DOHH2 (cell line): ENCODE results near the gene UTS2B.

Source experiments
- CTCF ChIP-seq: fragments of 200-600 bp; sonication (generic); IDR thresholded peaks from one replicate; pipeline ENCODE4 v1.5.1; 2014; ENCODE audit warnings: antibody characterized with exemption, mild to moderate bottlenecking, low read depth, low read length; ENCODE audit not compliant: poor library complexity, severe bottlenecking
- EZH2phosphoT487 ChIP-seq: fragments of 200-600 bp; sonication (generic); IDR thresholded peaks from 2 replicates; pipeline ENCODE4 v1.6.1; 2017; ENCODE audit warnings: borderline replicate concordance, mild to moderate bottlenecking, antibody characterized with exemption, low read length, moderate library complexity, mixed read lengths

- no peak for TF ChIP-seq CTCF
- TF ChIP-seq EZH2phosphoT487: no peak
Measured at GRCh38 chr3:191324936-191325335, 5.4 kb downstream of the UTS2B start.
